Adipocyte (in vitro differentiated cells): ENCODE results near the gene SLC25A43.

ENCODE experiments used
- DNase-seq: peaks from one replicate; pipeline ENCODE4 v3.0.0-alpha.2; 2015; ENCODE audit warnings: low read depth
- H3K27me3 ChIP-seq: replicated peaks from 2 replicates; pipeline ENCODE4 v1.7.0; 2013; ENCODE audit warnings: mild to moderate bottlenecking, low read length, moderate library complexity; ENCODE audit not compliant: control insufficient read depth, insufficient read depth
- H3K36me3 ChIP-seq: 2 replicates; pipeline ENCODE4 v1.7.0; 2013; ENCODE audit warnings: low read length, mild to moderate bottlenecking, moderate library complexity; ENCODE audit not compliant: control insufficient read depth, insufficient read depth, severe bottlenecking
- H3K4me1 ChIP-seq: 2 replicates; pipeline ENCODE4 v1.7.0; 2013; ENCODE audit warnings: mild to moderate bottlenecking, low read length, moderate library complexity; ENCODE audit not compliant: control insufficient read depth, insufficient read depth
- H3K4me3 ChIP-seq: 2 replicates; pipeline ENCODE4 v1.7.0; 2013; ENCODE audit warnings: mild to moderate bottlenecking, low read length, moderate library complexity
- H3K9ac ChIP-seq: 2 replicates; pipeline ENCODE4 v1.7.0; 2013; ENCODE audit warnings: mild to moderate bottlenecking, low read length, moderate library complexity
- H3K9me3 ChIP-seq: 2 replicates; pipeline ENCODE4 v1.7.0; 2013; ENCODE audit warnings: mild to moderate bottlenecking, low read length, moderate library complexity; ENCODE audit not compliant: control insufficient read depth

Gene SLC25A43

DNA sequence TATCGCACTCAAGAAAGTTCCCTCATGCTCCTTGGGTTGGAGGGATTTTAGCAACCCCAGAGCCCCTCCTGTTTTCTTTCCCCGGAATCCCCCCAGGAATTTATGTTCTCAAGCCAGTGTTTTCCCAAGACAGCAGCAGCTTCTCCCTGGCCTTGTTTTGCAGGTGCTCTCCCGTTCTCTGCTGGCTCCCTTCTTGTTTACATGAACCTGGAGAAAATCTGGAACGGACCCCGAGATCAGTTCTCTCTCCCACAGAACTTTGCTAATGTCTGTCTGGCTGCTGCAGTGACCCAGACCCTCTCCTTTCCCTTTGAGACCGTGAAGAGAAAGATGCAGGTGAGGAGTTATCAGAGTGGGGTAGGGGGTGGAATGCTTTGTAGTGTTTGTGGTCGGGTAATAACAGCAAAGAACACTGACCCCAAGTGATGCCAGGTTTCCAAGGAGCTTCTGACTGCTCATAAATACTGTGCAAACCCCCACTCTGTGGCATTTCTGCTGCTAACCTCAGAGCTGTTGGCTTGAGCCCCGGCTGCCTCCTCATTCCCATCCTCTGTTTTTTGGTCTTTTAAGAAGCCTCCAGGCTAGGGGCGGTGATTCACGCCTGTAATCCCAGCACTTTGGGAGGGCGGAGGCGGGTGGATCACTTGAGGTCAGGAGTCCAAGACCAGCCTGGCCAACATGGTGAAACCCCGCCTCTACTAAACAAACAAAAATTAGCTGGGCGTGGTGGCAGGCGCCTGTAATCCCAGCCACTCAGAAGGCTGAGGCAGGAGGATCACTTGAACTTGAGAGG is 11.1 kb downstream of the SLC25A43 start:
- no peaks in the 10 kb centered on the region for H3K9me3 ChIP-seq
- H3K9ac ChIP-seq = peak overlapping the region; percentile 4
- peaks cover 14% of the 10 kb centered on the region for H3K4me1 ChIP-seq
- H3K4me3 ChIP-seq = no peak overlapping the region
- peak; percentile 83 for DNase-seq
- no peaks in the 10 kb centered on the region for H3K27me3 ChIP-seq
- H3K36me3 ChIP-seq = peaks cover 8% of the 10 kb centered on the region

DNA sequence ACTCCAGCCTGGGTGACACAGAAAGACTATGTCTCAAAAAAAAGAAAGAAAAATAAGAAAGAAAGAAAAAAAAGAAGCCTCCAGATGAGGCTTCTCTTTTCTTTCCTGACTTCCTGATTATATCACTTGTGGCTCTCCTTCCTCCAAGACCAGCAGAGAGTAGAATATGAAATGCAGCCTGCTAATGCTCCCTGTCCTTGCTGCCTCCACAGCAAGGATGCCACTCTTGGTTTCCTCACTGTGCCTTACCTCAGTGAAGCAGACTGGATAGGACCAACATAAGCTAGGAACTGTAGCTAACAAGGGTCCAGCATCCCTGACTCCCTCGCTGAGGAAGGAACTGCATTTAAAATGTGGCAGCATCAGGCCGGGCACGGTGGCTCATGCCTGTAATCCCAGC is 11.7 kb downstream of the SLC25A43 start:
- Histone ChIP-seq H3K4me1 (peaks cover 14% of the 10 kb centered on the region), H3K4me3 (no peak overlapping the region), H3K36me3 (peaks cover 8% of the 10 kb centered on the region), H3K27me3 (no peaks in the 10 kb centered on the region), H3K9ac (peak overlapping the region; percentile 39), H3K9me3 (no peaks in the 10 kb centered on the region)
- no peak for DNase-seq

- DNase-seq = no peak
- Histone ChIP-seq H3K9me3 (no peaks in the 10 kb centered on the region), H3K36me3 (peaks cover 8% of the 10 kb centered on the region), H3K27me3 (no peaks in the 10 kb centered on the region), H3K9ac (no peak overlapping the region), H3K4me3 (no peak overlapping the region), H3K4me1 (peaks cover 11% of the 10 kb centered on the region)
Observed at GRCh38 chrX:119411959-119412358, 12.8 kb downstream of the SLC25A43 start.

DNA sequence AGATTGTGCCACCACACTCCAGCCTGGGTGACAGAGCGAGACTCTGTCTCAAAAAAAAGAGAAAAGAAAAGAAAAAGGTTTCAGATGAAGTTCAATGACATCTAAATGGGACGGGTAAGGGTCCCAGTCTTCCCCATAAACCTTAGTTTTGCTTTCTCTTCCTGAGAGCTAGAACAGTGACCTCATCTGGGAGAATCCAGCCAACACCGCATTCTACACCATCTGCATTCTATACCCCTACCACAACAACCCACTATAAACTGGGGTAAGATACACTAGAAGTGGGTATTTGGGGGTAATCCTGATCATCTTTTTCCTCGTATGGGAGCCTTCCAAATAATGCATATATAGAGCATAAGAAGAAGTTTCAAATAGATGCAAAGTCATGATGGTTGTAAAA is 18.2 kb downstream of the SLC25A43 start:
- no peak for DNase-seq
- H3K27me3 ChIP-seq = no peaks in the 10 kb centered on the region
- no peaks in the 10 kb centered on the region for H3K4me1 ChIP-seq
- H3K9me3 ChIP-seq = no peaks in the 10 kb centered on the region
- H3K9ac ChIP-seq = no peak overlapping the region
- no peak overlapping the region for H3K4me3 ChIP-seq
- H3K36me3 ChIP-seq = no peaks in the 10 kb centered on the region

GRCh38 chrX:119417842-119418241 is 18.7 kb downstream of the SLC25A43 start:
- Histone ChIP-seq H3K4me1 (no peaks in the 10 kb centered on the region), H3K27me3 (no peaks in the 10 kb centered on the region), H3K9me3 (no peaks in the 10 kb centered on the region), H3K4me3 (no peak overlapping the region), H3K36me3 (no peaks in the 10 kb centered on the region), H3K9ac (no peak overlapping the region)
- no peak for DNase-seq

DNA sequence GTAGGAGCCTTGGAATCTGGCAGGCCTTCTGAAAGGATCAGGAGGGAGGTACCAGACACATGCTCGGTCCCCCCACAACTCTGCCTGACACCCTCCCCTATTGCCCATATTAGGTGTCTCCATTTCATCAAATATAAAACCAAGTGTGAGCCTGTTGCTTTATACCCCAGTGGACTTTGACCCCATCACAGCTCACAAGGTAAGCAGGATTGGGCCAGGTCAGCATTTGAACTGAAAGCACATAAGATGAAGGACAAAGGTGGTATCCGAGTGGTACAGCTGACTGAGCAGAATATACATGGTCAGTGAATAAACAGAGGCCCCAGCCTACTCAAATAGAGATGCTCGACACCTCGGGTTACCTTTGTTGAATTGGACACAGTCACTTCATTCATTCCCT is 20.0 kb downstream of the SLC25A43 start:
- Histone ChIP-seq H3K36me3 (no peaks in the 10 kb centered on the region), H3K4me3 (no peak overlapping the region), H3K9me3 (no peaks in the 10 kb centered on the region), H3K9ac (no peak overlapping the region), H3K27me3 (no peaks in the 10 kb centered on the region), H3K4me1 (no peaks in the 10 kb centered on the region)
- DNase-seq = no peak

DNA sequence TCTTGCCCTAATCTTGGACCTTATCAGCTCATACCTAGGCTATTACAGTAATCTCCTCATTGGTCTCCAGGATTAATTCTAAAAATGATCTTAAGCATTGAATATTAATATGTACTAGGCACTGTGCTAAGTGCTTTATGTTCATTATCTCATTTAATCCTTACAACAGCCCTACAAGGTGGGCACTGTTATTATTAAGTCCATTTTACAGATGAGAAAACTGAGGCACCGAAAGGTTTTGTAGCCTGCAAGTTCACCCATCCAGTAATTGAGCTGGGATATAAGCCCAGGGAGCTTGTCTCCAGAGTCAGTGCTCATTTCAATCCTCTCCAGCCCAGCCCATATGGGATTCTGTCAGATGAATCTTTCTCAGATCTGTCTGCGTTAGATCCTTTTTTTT is 20.8 kb downstream of the SLC25A43 start:
- no peak overlapping the region for H3K4me3 ChIP-seq
- H3K27me3 ChIP-seq = no peaks in the 10 kb centered on the region
- no peaks in the 10 kb centered on the region for H3K36me3 ChIP-seq
- no peak overlapping the region for H3K9ac ChIP-seq
- H3K4me1 ChIP-seq = no peaks in the 10 kb centered on the region
- DNase-seq = no peak
- no peaks in the 10 kb centered on the region for H3K9me3 ChIP-seq

DNA sequence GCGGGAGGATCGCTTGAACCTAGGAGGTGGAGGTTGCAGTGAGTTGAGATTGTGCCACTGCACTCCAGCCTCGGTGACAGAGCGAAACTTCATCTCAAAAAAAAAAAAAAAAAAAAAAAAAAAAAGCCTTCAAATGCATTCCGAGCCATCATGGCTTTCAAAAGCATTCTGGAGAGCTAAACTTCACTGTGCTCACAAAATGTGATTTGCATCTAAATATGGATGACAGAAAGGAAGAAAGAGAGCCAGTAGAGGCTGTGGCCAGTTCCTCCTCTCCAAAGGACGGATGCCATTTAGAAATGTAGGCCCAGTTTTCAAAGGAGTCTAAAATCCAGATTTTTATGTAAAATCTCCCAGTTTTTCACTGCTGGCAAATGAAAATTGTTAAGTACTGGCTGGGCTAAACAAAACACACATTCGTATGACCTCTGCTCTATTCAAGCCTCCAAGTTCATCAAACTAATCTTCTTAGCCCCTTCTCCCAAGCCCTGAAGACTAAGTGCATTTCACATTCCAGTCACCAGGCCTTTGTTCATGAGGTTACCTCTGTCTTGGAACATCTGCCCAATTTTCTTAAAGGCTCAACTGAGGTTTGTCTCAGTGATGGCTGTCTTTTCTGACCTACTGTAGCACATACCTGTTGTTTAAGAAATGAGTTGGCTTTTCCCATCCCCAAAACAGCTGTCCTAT is 22.0 kb downstream of the SLC25A43 start:
- H3K27me3 ChIP-seq = no peaks in the 10 kb centered on the region
- H3K4me3 ChIP-seq = no peak overlapping the region
- H3K4me1 ChIP-seq = no peaks in the 10 kb centered on the region
- H3K9ac ChIP-seq = no peak overlapping the region
- no peaks in the 10 kb centered on the region for H3K9me3 ChIP-seq
- H3K36me3 ChIP-seq = peaks cover 3% of the 10 kb centered on the region
- DNase-seq = no peak

GRCh38 chrX:119423631-119424030 is 24.5 kb downstream of the SLC25A43 start:
- Histone ChIP-seq H3K4me3 (no peak overlapping the region), H3K4me1 (peaks cover 6% of the 10 kb centered on the region), H3K36me3 (peaks cover 8% of the 10 kb centered on the region), H3K9me3 (no peaks in the 10 kb centered on the region), H3K9ac (no peak overlapping the region), H3K27me3 (no peaks in the 10 kb centered on the region)
- no peak for DNase-seq

GRCh38 chrX:119424999-119425398 is 25.9 kb downstream of the SLC25A43 start:
- DNase-seq = no peak
- H3K9me3 ChIP-seq = no peaks in the 10 kb centered on the region
- no peaks in the 10 kb centered on the region for H3K27me3 ChIP-seq
- H3K4me1 ChIP-seq = peaks cover 6% of the 10 kb centered on the region
- H3K36me3 ChIP-seq = peaks cover 8% of the 10 kb centered on the region
- H3K4me3 ChIP-seq = no peak overlapping the region
- H3K9ac ChIP-seq = no peak overlapping the region

GRCh38 chrX:119427024-119427794 is 28.1 kb downstream of the SLC25A43 start:
- peaks cover 8% of the 10 kb centered on the region for H3K36me3 ChIP-seq
- H3K9ac ChIP-seq = no peak overlapping the region
- no peak for DNase-seq
- H3K4me1 ChIP-seq = peaks cover 6% of the 10 kb centered on the region
- no peak overlapping the region for H3K4me3 ChIP-seq
- no peaks in the 10 kb centered on the region for H3K9me3 ChIP-seq
- no peaks in the 10 kb centered on the region for H3K27me3 ChIP-seq
